H1 (cell line): ENCODE results near the gene COL26A1. TPM values are rescaled to one million over a fixed set of nuclear protein-coding genes. Genes with fewer than 3 reads are reported as not detected.

Experiments
- CTCF ChIA-PET: fragments of 300-600 bp; sonication (Branson Sonifier 250); formaldehyde crosslinking; loops from one replicate; lab custom pipeline; 2021; ENCODE audit not compliant: partially characterized antibody; lab: Charles Lee
- POLR2A ChIA-PET: fragments of 300-600 bp; sonication (Branson Sonifier 250); formaldehyde crosslinking; loops from one replicate; lab custom pipeline; 2021; ENCODE audit warnings: inconsistent platforms; ENCODE audit not compliant: partially characterized antibody; lab: Charles Lee
- DNase-seq, 2 experiments: peaks; one replicate each; pipeline versions ENCODE4 v3.0.0 to v3.0.0-alpha.2; 2010 to 2022; ENCODE audit warnings: low spot score in 2 of 2, low read depth in 1 of 2, mixed read lengths in 1 of 2
- FAIRE-seq: peaks from 2 replicates; lab custom pipeline; 2011; peaks lifted over from hg19 to GRCh38; lab: Jason Lieb, UNC
- H2AFZ ChIP-seq: 2 replicates; pipeline ENCODE4 v1.8.1; 2012; ENCODE audit warnings: low read length, inconsistent platforms
- H2AK5ac ChIP-seq: 2 replicates; pipeline ENCODE4 v1.6.1; 2013; ENCODE audit warnings: low read depth, low read length
- H2BK120ac ChIP-seq: replicated peaks from 2 replicates; pipeline ENCODE3; 2013; ENCODE audit warnings: low read depth, low read length, inconsistent platforms
- H2BK12ac ChIP-seq: 2 replicates; pipeline ENCODE4 v1.6.1; 2013; ENCODE audit warnings: low read depth, low read length
- H2BK15ac ChIP-seq: 2 replicates; pipeline ENCODE4 v1.6.1; 2013; ENCODE audit warnings: low read length
- H2BK20ac ChIP-seq: 2 replicates; pipeline ENCODE4 v1.6.1; 2013; ENCODE audit warnings: low read length
- H2BK5ac ChIP-seq: 2 replicates; pipeline ENCODE4 v1.6.1; 2013; ENCODE audit warnings: low read depth, low read length
- H3K14ac ChIP-seq: 2 replicates; pipeline ENCODE4 v1.6.1; 2013; ENCODE audit warnings: inconsistent platforms; ENCODE audit not compliant: insufficient read length
- H3K18ac ChIP-seq: 2 replicates; pipeline ENCODE4 v1.6.1; 2013; ENCODE audit warnings: low read length; ENCODE audit errors: extremely low read depth
- H3K23ac ChIP-seq: 2 replicates; pipeline ENCODE4 v1.6.1; 2013; ENCODE audit warnings: inconsistent platforms; ENCODE audit not compliant: insufficient read length
- H3K23me2 ChIP-seq: 2 replicates; pipeline ENCODE4 v1.6.1; 2013; ENCODE audit warnings: low read depth, low read length
- H3K27ac ChIP-seq: 2 replicates; pipeline ENCODE4 v1.6.1; 2011; ENCODE audit warnings: low read depth, low read length, inconsistent platforms
- H3K27me3 ChIP-seq, 4 experiments: replicated peaks in 1 of 4; 1 replicate in 1 of 4; 2 replicates in 3 of 4; pipeline versions ENCODE4 v1.6.1 to v1.8.1; 2011 to 2013; ENCODE audit warnings: low read length in 3 of 4, mild to moderate bottlenecking in 3 of 4, inconsistent platforms in 2 of 4, mixed read lengths in 2 of 4, moderate library complexity in 1 of 4; ENCODE audit not compliant: control insufficient read depth in 3 of 4, insufficient read depth in 3 of 4; ENCODE audit errors: extremely low read depth in 1 of 4
- H3K36me3 ChIP-seq, 4 experiments: 2 replicates each; pipeline versions ENCODE4 v1.6.1 to v1.8.1; 2011 to 2013; ENCODE audit warnings: mild to moderate bottlenecking in 4 of 4, low read length in 3 of 4, moderate library complexity in 2 of 4, control low read depth in 1 of 4, inconsistent platforms in 1 of 4; ENCODE audit not compliant: insufficient read depth in 4 of 4, control insufficient read depth in 2 of 4
- H3K4ac ChIP-seq: replicated peaks from 2 replicates; pipeline ENCODE3; 2013; ENCODE audit warnings: low read length, low read depth, mixed read lengths, inconsistent platforms; ENCODE audit not compliant: insufficient read length
- H3K4me1 ChIP-seq, 4 experiments: replicated peaks in 1 of 4; 1 replicate in 1 of 4; 2 replicates in 3 of 4; pipeline versions ENCODE4 v1.6.1 to v1.8.1; 2011 to 2013; ENCODE audit warnings: low read length in 3 of 4, inconsistent platforms in 2 of 4, mixed read lengths in 1 of 4; ENCODE audit not compliant: insufficient read depth in 4 of 4, control insufficient read depth in 3 of 4
- H3K4me2 ChIP-seq, 2 experiments: 2 replicates each; pipeline versions ENCODE4 v1.6.1 to v1.8.1; 2011 to 2013; ENCODE audit warnings: low read depth in 2 of 2, low read length in 2 of 2, control low read depth in 1 of 2, inconsistent platforms in 1 of 2, mild to moderate bottlenecking in 1 of 2; ENCODE audit not compliant: insufficient read depth in 1 of 2
- H3K4me3 ChIP-seq, 4 experiments: fragments of 200-600, 300-600 bp in 1 of 4; sonication (generic), shearing (Covaris generic), sonication (Bioruptor Twin) in 1 of 4; 2 replicates each; pipeline versions ENCODE4 v1.5.1 to v1.8.1; 2011 to 2016; ENCODE audit warnings: low read length in 4 of 4, low read depth in 3 of 4, control low read depth in 2 of 4, inconsistent platforms in 2 of 4, mild to moderate bottlenecking in 2 of 4, mixed read lengths in 1 of 4, moderate library complexity in 1 of 4; ENCODE audit not compliant: insufficient read depth in 2 of 4; ENCODE audit errors: extremely low read depth in 1 of 4
- H3K56ac ChIP-seq: replicated peaks from 2 replicates; pipeline ENCODE3; 2013; ENCODE audit warnings: low read depth, mild to moderate bottlenecking, mixed read lengths, low read length, inconsistent platforms; ENCODE audit not compliant: insufficient read length
- H3K79me1 ChIP-seq: 2 replicates; pipeline ENCODE4 v1.6.1; 2013; ENCODE audit warnings: low read depth, low read length, control low read depth
- H3K79me2 ChIP-seq, 2 experiments: 2 replicates each; pipeline versions ENCODE4 v1.6.1 to v1.8.1; 2012 to 2013; ENCODE audit warnings: low read length in 2 of 2, mild to moderate bottlenecking in 2 of 2, inconsistent platforms in 1 of 2; ENCODE audit not compliant: insufficient read depth in 2 of 2, control insufficient read depth in 1 of 2
- H3K9ac ChIP-seq, 4 experiments: replicated peaks in 1 of 4; 1 replicate in 1 of 4; 2 replicates in 3 of 4; pipeline versions ENCODE4 v1.6.1 to v1.8.1; 2011 to 2013; ENCODE audit warnings: low read depth in 3 of 4, low read length in 3 of 4, control low read depth in 2 of 4, mild to moderate bottlenecking in 2 of 4, moderate library complexity in 2 of 4, inconsistent platforms in 1 of 4; ENCODE audit errors: extremely low read depth in 1 of 4
- H3K9me3 ChIP-seq, 2 experiments: 2 replicates each; pipeline versions ENCODE4 v1.6.1 to v1.8.1; 2012 to 2013; ENCODE audit warnings: mild to moderate bottlenecking in 2 of 2, moderate library complexity in 2 of 2, control low read depth in 1 of 2, inconsistent platforms in 1 of 2, low read depth in 1 of 2, low read length in 1 of 2, mixed read lengths in 1 of 2; ENCODE audit not compliant: insufficient read depth in 2 of 2
- H4K20me1 ChIP-seq, 2 experiments: replicated peaks in 1 of 2; 2 replicates each; pipeline versions ENCODE3 to v1.8.1; 2011 to 2013; ENCODE audit warnings: inconsistent platforms in 2 of 2, low read length in 2 of 2, mild to moderate bottlenecking in 1 of 2; ENCODE audit not compliant: insufficient read depth in 2 of 2, control insufficient read depth in 1 of 2
- H4K5ac ChIP-seq: 2 replicates; pipeline ENCODE4 v1.6.1; 2013; ENCODE audit warnings: low read length, low read depth, mixed read lengths, inconsistent platforms; ENCODE audit not compliant: insufficient read length
- H4K8ac ChIP-seq: 2 replicates; pipeline ENCODE4 v1.8.0; 2013; ENCODE audit warnings: mild to moderate bottlenecking, moderate library complexity, low read length, inconsistent platforms; ENCODE audit not compliant: insufficient read depth; ENCODE audit errors: extremely low read depth
- H4K91ac ChIP-seq: replicated peaks from 2 replicates; pipeline ENCODE3; 2013; ENCODE audit warnings: low read length, mixed read lengths, inconsistent platforms; ENCODE audit not compliant: insufficient read length
- ATF3 ChIP-seq: IDR thresholded peaks from 2 replicates; pipeline ENCODE4 v1.6.1; 2011; ENCODE audit warnings: low read depth, mild to moderate bottlenecking, low read length; ENCODE audit not compliant: insufficient read depth
- CHD1 ChIP-seq: IDR thresholded peaks from 2 replicates; pipeline ENCODE4 v1.6.1; 2012; ENCODE audit warnings: low read depth, low read length, improper control_type of control experiment
- FOSL1 ChIP-seq: IDR thresholded peaks from 2 replicates; pipeline ENCODE4 v1.6.1; 2011; ENCODE audit warnings: mild to moderate bottlenecking, low read depth, low read length, moderate library complexity; ENCODE audit not compliant: insufficient read depth
- JUND ChIP-seq: IDR thresholded peaks from 2 replicates; pipeline ENCODE4 v1.6.1; 2011; ENCODE audit warnings: mild to moderate bottlenecking, improper control_type of control experiment, low read length
- NRF1 ChIP-seq: IDR thresholded peaks from 2 replicates; pipeline ENCODE4 v1.6.1; 2011; ENCODE audit warnings: mild to moderate bottlenecking, low read depth, low read length, improper control_type of control experiment
- RNF2 ChIP-seq: fragments of 200-900, 300-1000 bp; sonication (generic); IDR thresholded peaks from 2 replicates; pipeline ENCODE4 v1.7.1; 2016; ENCODE audit warnings: borderline replicate concordance, low read depth, mild to moderate bottlenecking, antibody characterized with exemption, low read length; ENCODE audit not compliant: poor library complexity, severe bottlenecking; ENCODE audit errors: missing control alignments
- WGBS, 2 experiments: shearing (Covaris generic) in 1 of 2; methylation state at CpG; one replicate each; pipeline versions ENCODE4 v1.1.6 to v1.1.7; 2013 to 2015; ENCODE audit warnings: low lambda C conversion rate in 2 of 2, mixed read lengths in 2 of 2, inconsistent platforms in 1 of 2, low coverage in 1 of 2, missing lambda C conversion rate in 1 of 2; ENCODE audit not compliant: insufficient replicate concordance in 2 of 2, insufficient coverage in 1 of 2, insufficient read length in 1 of 2; ENCODE audit errors: extremely low coverage in 1 of 2, missing lambda C conversion rate in 1 of 2; 5-methylcytosine and 5-hydroxymethylcytosine counted together
- polyA plus RNA-seq, 7 experiments: library from polyadenylated mRNA; depleted of rRNA in 3 of 7; stranded (reverse) in 5 of 7; unstranded in 2 of 7; fragments of >200 nt in 5 of 7; fragments of 200-250 nt in 2 of 7; gene quantifications; 1 replicate in 5 of 7; 2 replicates in 1 of 7; 4 replicates in 1 of 7; pipeline versions ENCODE4 v1.2.1 to v1.2.3, GENCODE V29; 2011 to 2013; ENCODE audit warnings: missing spikeins in 2 of 7, mixed read lengths in 2 of 7
- total RNA-seq: library from RNA; stranded (reverse); fragmentation: NEBNext Ultra II Directional; extraction: Animal tissue kit (Norgen Biotek cat#: 25700); gene quantifications from 2 replicates; pipeline ENCODE4 v1.2.1, GENCODE V29; 2021

COL26A1 gene
- total and polyA plus RNA-seq, 2 of the 8 experiments (the other 6 are each of a cell fraction or from before 2014, with no cell fraction given): 51.1 to 68.8 TPM

DNA sequence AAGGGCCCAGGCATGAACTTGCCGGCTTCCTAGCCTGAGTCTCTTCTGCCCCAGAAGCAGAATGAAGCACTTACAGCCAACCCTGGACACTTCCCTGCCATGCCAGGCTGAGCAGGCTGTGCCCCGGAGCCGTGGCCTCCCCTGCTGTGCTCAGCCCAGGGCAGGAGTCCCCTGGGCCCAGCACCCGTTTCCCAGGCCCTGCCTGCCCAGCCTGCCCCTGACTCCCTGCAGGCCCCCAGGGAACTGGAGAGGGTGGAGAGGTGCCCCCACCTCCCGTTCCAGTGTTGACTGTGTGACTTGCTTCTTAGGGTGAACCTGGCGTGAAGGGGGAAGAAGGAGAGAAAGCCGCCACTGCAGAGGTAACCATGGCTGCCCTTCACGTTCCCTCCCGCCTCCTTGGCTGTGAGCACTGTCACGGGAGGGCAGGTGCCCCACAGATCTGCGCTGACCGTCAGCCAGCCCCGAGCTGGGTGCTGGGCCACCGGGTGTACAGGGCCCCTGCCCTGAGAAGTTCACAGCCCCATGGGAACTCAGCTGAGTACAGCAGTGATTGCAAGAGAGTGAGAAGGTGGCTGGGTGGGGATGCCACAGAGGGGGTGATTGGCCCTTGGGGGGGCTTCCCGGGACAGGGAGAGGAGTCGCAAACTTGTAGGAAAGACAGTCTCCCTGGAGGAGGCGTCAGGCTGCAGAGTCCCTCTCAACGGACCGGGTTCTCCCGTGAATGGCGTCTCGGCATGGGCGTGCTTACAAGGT, 190.5 kb downstream of the COL26A1 start:
- Histone ChIP-seq H3K23me2 (peaks cover 10% of the 10 kb centered on the region; the same call in 1 of the 2 replicates), H3K9ac (no peak overlapping the region), H4K5ac (no peak overlapping the region), H3K18ac (no peak overlapping the region), H3K9me3 (no peaks in the 10 kb centered on the region), H2BK12ac (no peak overlapping the region), H3K36me3 (no peaks in the 10 kb centered on the region; a peak in 2 of 8 replicates), H2AK5ac (no peak overlapping the region), H3K79me1 (no peaks in the 10 kb centered on the region), H2BK20ac (no peak overlapping the region), H3K4me3 (no peak overlapping the region), H3K27me3 (no peaks in the 10 kb centered on the region), H3K4ac (no peak overlapping the region), H2AFZ (no peak overlapping the region), H4K91ac (no peak overlapping the region), H3K56ac (no peak overlapping the region), H2BK5ac (no peak overlapping the region), H3K79me2 (no peaks in the 10 kb centered on the region), H2BK120ac (no peak overlapping the region), H3K23ac (no peak overlapping the region), H3K4me1 (no peaks in the 10 kb centered on the region), H3K4me2 (no peak overlapping the region), H4K20me1 (peaks cover 0 to 4% of the 10 kb centered on the region in 2 experiments), H4K8ac (no peak overlapping the region), H3K14ac (no peak overlapping the region), H3K27ac (no peak overlapping the region), H2BK15ac (no peak overlapping the region)
- ChIA-PET CTCF (interaction anchor here (0.9 to 2.7 kb wide), 3 partner anchors 10 to 29 kb away, joined by 3 to 9 read pairs (median 5); no protein-coding TSS in a partner anchor), POLR2A (no interaction called here)
- DNase-seq (no peak), FAIRE-seq (no peak)
- TF ChIP-seq NRF1 (no peak), CHD1 (no peak), FOSL1 (no peak), JUND (no peak), ATF3 (no peak), RNF2 (no peak)
- 88% methylated on average over 19 of the region's 23 CpGs; no CpG with 5 or more reads in 1 of the 2 experiments for WGBS, 2 experiments
